ENCODE data around the gene MECP2.

- no peak for TF ChIP-seq CTCF (IDR thresholded peaks at IDR 0.05)
- TF ChIP-seq ZFX (IDR thresholded peaks at IDR 0.05; ENCODE audit: borderline replicate concordance), result no peak
Observed at GRCh38 chrX:154038656-154039055, 58.9 kb downstream of the MECP2 start.

Measured in 22Rv1 (cell line).